IMR-90 (cell line): ENCODE data around the gene TPPP. TPM values are rescaled to one million over a fixed set of nuclear protein-coding genes. Genes with fewer than 3 reads are reported as not detected.

Experiments used
- ATAC-seq: fragments of 200-7000 bp; cut with Tn5 transposase; 2 replicates; pipeline ENCODE4 v1.9.1; 2020; ENCODE audit warnings: low read depth, mild to moderate bottlenecking, moderate library complexity
- BruUV-seq: library from RNA; stranded (reverse); fragments of 400-500 nt; replicated peaks from 2 replicates; lab custom pipeline; 2021; lab: Mats Ljungman, UMichigan
- CTCF ChIA-PET: fragments of 300-600 bp; formaldehyde crosslinking; extraction: SDS; loops from one replicate; lab custom pipeline; 2021; ENCODE audit warnings: antibody characterized with exemption; lab: Yijun Ruan, JAX
- POLR2A ChIA-PET: fragments of 300-600 bp; sonication (Branson Sonifier 250); formaldehyde crosslinking; loops from one replicate; lab custom pipeline; 2022; ENCODE audit warnings: antibody characterized with exemption; ENCODE audit not compliant: unreplicated experiment; lab: Charles Lee
- DNase-seq: peaks from one replicate; pipeline ENCODE4 v3.0.0; 2013
- H2AFZ ChIP-seq: replicated peaks from 2 replicates; pipeline ENCODE3; 2013; ENCODE audit warnings: low read length, mild to moderate bottlenecking; ENCODE audit not compliant: poor library complexity
- H2AK5ac ChIP-seq: 2 replicates; pipeline ENCODE4 v1.6.1; 2013; ENCODE audit warnings: low read depth, low read length, inconsistent platforms
- H2AK9ac ChIP-seq: replicated peaks from 2 replicates; pipeline ENCODE3; 2013; ENCODE audit warnings: mild to moderate bottlenecking, low read depth, low read length, moderate library complexity; ENCODE audit not compliant: poor library complexity
- H2BK120ac ChIP-seq: 2 replicates; pipeline ENCODE4 v1.6.1; 2013; ENCODE audit warnings: low read depth, low read length, inconsistent platforms
- H2BK15ac ChIP-seq: 3 replicates; pipeline ENCODE4 v1.6.1; 2013; ENCODE audit warnings: low read depth, low read length, inconsistent platforms
- H2BK20ac ChIP-seq: 2 replicates; pipeline ENCODE4 v1.6.1; 2013; ENCODE audit warnings: low read depth, mild to moderate bottlenecking, inconsistent platforms, low read length, moderate library complexity
- H2BK5ac ChIP-seq: 2 replicates; pipeline ENCODE4 v1.6.1; 2013; ENCODE audit warnings: mild to moderate bottlenecking, low read depth, low read length, inconsistent platforms; ENCODE audit not compliant: poor library complexity, severe bottlenecking
- H3K14ac ChIP-seq: replicated peaks from 2 replicates; pipeline ENCODE4 v1.6.1; 2013; ENCODE audit warnings: low read depth, low read length, inconsistent platforms
- H3K18ac ChIP-seq: 2 replicates; pipeline ENCODE4 v1.6.1; 2013; ENCODE audit warnings: low read depth, low read length, control low read depth
- H3K23ac ChIP-seq: 2 replicates; pipeline ENCODE4 v1.6.1; 2013; ENCODE audit warnings: low read depth, low read length, inconsistent platforms
- H3K27ac ChIP-seq: 2 replicates; pipeline ENCODE4 v1.5.1; 2013; ENCODE audit warnings: mild to moderate bottlenecking, control low read depth, low read length; ENCODE audit not compliant: insufficient read depth
- H3K27me3 ChIP-seq: 2 replicates; pipeline ENCODE4 v1.6.1; 2013; ENCODE audit warnings: low read length; ENCODE audit not compliant: control insufficient read depth, insufficient read depth
- H3K36me3 ChIP-seq: 2 replicates; pipeline ENCODE4 v1.6.1; 2013; ENCODE audit warnings: low read length, mixed read lengths; ENCODE audit not compliant: control insufficient read depth, insufficient read depth
- H3K4ac ChIP-seq: 2 replicates; pipeline ENCODE4 v1.6.1; 2013; ENCODE audit warnings: low read depth, low read length, inconsistent platforms
- H3K4me1 ChIP-seq: 2 replicates; pipeline ENCODE4 v1.6.1; 2013; ENCODE audit warnings: low read length, mixed read lengths; ENCODE audit not compliant: control insufficient read depth, insufficient read depth
- H3K4me2 ChIP-seq: 2 replicates; pipeline ENCODE4 v1.6.1; 2013; ENCODE audit warnings: low read depth, mild to moderate bottlenecking, control low read depth, low read length, moderate library complexity
- H3K4me3 ChIP-seq: 2 replicates; pipeline ENCODE4 v1.5.1; 2013; ENCODE audit warnings: low read depth, mild to moderate bottlenecking, control low read depth, low read length, moderate library complexity; ENCODE audit not compliant: insufficient read depth
- H3K56ac ChIP-seq: 2 replicates; pipeline ENCODE4 v1.6.1; 2013; ENCODE audit warnings: low read length, inconsistent platforms; ENCODE audit not compliant: insufficient read depth; ENCODE audit errors: extremely low read depth
- H3K79me1 ChIP-seq, 2 experiments: 2 replicates each; pipeline ENCODE4 v1.6.1; 2013; ENCODE audit warnings: low read length in 2 of 2, inconsistent platforms in 1 of 2, low read depth in 1 of 2
- H3K9ac ChIP-seq: 2 replicates; pipeline ENCODE4 v1.6.1; 2013; ENCODE audit warnings: low read depth, low read length, control low read depth
- H3K9me1 ChIP-seq: 2 replicates; pipeline ENCODE4 v1.6.1; 2013; ENCODE audit warnings: low read length, inconsistent platforms; ENCODE audit not compliant: insufficient read depth
- H3K9me3 ChIP-seq: 2 replicates; pipeline ENCODE4 v1.6.1; 2013; ENCODE audit warnings: low read length; ENCODE audit not compliant: control insufficient read depth, insufficient read depth
- H4K20me1 ChIP-seq: 2 replicates; pipeline ENCODE4 v1.6.1; 2013; ENCODE audit warnings: low read length, inconsistent platforms; ENCODE audit not compliant: insufficient read depth
- H4K5ac ChIP-seq: 2 replicates; pipeline ENCODE4 v1.6.1; 2013; ENCODE audit warnings: mild to moderate bottlenecking, low read depth, low read length, control low read depth
- H4K8ac ChIP-seq, 2 experiments: 2 replicates each; pipeline ENCODE4 v1.6.1; 2013; ENCODE audit warnings: low read depth in 2 of 2, low read length in 2 of 2, control low read depth in 1 of 2, inconsistent platforms in 1 of 2
- H4K91ac ChIP-seq: 2 replicates; pipeline ENCODE4 v1.6.1; 2013; ENCODE audit warnings: low read depth, low read length, inconsistent platforms; ENCODE audit not compliant: insufficient read depth
- BHLHE40 ChIP-seq: fragments of 150-350 bp; IDR thresholded peaks from 2 replicates; pipeline ENCODE4 v1.6.1; 2016; ENCODE audit warnings: mild to moderate bottlenecking, low read depth, low read length
- CEBPB ChIP-seq: IDR thresholded peaks from 2 replicates; pipeline ENCODE4 v1.6.1; 2012; ENCODE audit warnings: low read depth, low read length, improper control_type of control experiment
- ELK1 ChIP-seq: fragments of 150-350 bp; IDR thresholded peaks from 2 replicates; pipeline ENCODE4 v1.6.1; 2016; ENCODE audit warnings: low read depth, mild to moderate bottlenecking, low read length, moderate library complexity, borderline replicate concordance
- FOS ChIP-seq: fragments of 150-350 bp; IDR thresholded peaks from 2 replicates; pipeline ENCODE4 v1.6.1; 2016; ENCODE audit warnings: low read depth, low read length
- MAZ ChIP-seq: IDR thresholded peaks from 2 replicates; pipeline ENCODE4 v1.6.1; 2012; ENCODE audit warnings: low read depth, mild to moderate bottlenecking, low read length, improper control_type of control experiment, moderate library complexity, borderline replicate concordance
- NFE2L2 ChIP-seq: fragments of 150-350 bp; IDR thresholded peaks from 2 replicates; pipeline ENCODE4 v1.6.1; 2016; ENCODE audit warnings: low read depth, mild to moderate bottlenecking, low read length
- RAD21 ChIP-seq: IDR thresholded peaks from 2 replicates; pipeline ENCODE4 v1.6.1; 2012; ENCODE audit warnings: low read length, improper control_type of control experiment
- RCOR1 ChIP-seq: IDR thresholded peaks from 2 replicates; pipeline ENCODE4 v1.6.1; 2012; ENCODE audit warnings: mild to moderate bottlenecking, low read length, improper control_type of control experiment; ENCODE audit not compliant: insufficient replicate concordance
- RFX5 ChIP-seq: IDR thresholded peaks from 2 replicates; pipeline ENCODE4 v1.8.0; 2012; ENCODE audit warnings: low read depth, mild to moderate bottlenecking, low read length, moderate library complexity
- SMC3 ChIP-seq: fragments of 150-350 bp; IDR thresholded peaks from 2 replicates; pipeline ENCODE4 v1.6.1; 2016; ENCODE audit warnings: low read depth, mild to moderate bottlenecking, antibody characterized with exemption, low read length, moderate library complexity
- USF2 ChIP-seq: fragments of 150-350 bp; IDR thresholded peaks from 2 replicates; pipeline ENCODE4 v1.6.1; 2017; ENCODE audit warnings: mild to moderate bottlenecking, antibody characterized with exemption, low read length, low read depth
- WGBS, 2 experiments: methylation state at CpG; one replicate each; pipeline versions ENCODE4 v1.1.5 to v1.1.7; 2013; ENCODE audit warnings: missing lambda C conversion rate in 2 of 2; ENCODE audit not compliant: insufficient read length in 1 of 2; ENCODE audit errors: extremely low coverage in 2 of 2; 5-methylcytosine and 5-hydroxymethylcytosine counted together
- dilution Hi-C: fragments of 300-500 bp; cut with HindIII; formaldehyde crosslinking; loops from one replicate; pipeline ENCODE4 v1.14.3; 2018; ENCODE audit warnings: low sequenced_read_pairs; ENCODE audit not compliant: unreplicated experiment
- in situ Hi-C: fragments of 300-500 bp; cut with MboI; formaldehyde crosslinking; loops from 3 replicates; pipeline ENCODE4 v1.14.3; 2019; ENCODE audit warnings: low sequenced_read_pairs, inconsistent platforms, mixed read lengths
- intact Hi-C: fragments of 100-400 bp; cut with micrococcal nuclease; formaldehyde crosslinking; loops from 2 replicates; pipeline ENCODE4 v1.10.0; 2022
- polyA plus RNA-seq, 3 experiments: library from polyadenylated mRNA; depleted of rRNA; stranded (reverse); fragments of >200 nt; gene quantifications; 2 replicates each; pipeline ENCODE4 v1.2.3, GENCODE V29; 2012; ENCODE audit warnings: low replicate concordance in 1 of 3
- total RNA-seq: library from RNA; depleted of rRNA; stranded (reverse); fragments of >200 nt; gene quantifications from 2 replicates; pipeline ENCODE4 v1.2.3, GENCODE V29; 2012

Gene TPPP
- total and polyA plus RNA-seq, 2 of the 4 experiments (the other 2 are of a cell fraction): under 0.01 to 0.07 TPM

GRCh38 chr5:641331-641765 lies 51.8 kb downstream of the TPPP start:
- no peak for TF ChIP-seq RAD21
- no peak for TF ChIP-seq BHLHE40
- no peak for TF ChIP-seq MAZ
- TF ChIP-seq ELK1: no peak
- no peak for TF ChIP-seq SMC3
- TF ChIP-seq CEBPB: no peak
- no peak for TF ChIP-seq NFE2L2
- TF ChIP-seq USF2: no peak
- no peak for TF ChIP-seq RCOR1
- no peak for TF ChIP-seq FOS
- TF ChIP-seq RFX5: no peak
- BruUV-seq: no TSS peak
- 90% methylated on average over 9 of the region's 14 CpGs; no CpG with 5 or more reads in 1 of the 2 experiments for WGBS, 2 experiments

More at GRCh38 chr5:641331-641765, 51.8 kb downstream of the TPPP start:
- H4K5ac ChIP-seq: no peak overlapping the region
- H4K8ac ChIP-seq: no peak overlapping the region
- 0 out of 2 replicates have a peak, but pooled peaks cover 3% of the 10 kb centered on the region for H3K9me1 ChIP-seq
- no peak overlapping the region for H2AK9ac ChIP-seq
- DNase-seq (no peak), ATAC-seq (no peak)
- CTCF ChIA-PET: no interaction called here
- POLR2A ChIA-PET: no interaction called here
- no peak overlapping the region for H3K4ac ChIP-seq
- H4K91ac ChIP-seq: no peak overlapping the region
- no peak overlapping the region for H2BK20ac ChIP-seq
- H3K79me1 ChIP-seq: no peaks in the 10 kb centered on the region
- intact Hi-C loops (no loop called here), dilution Hi-C loops (no loop called here), in situ Hi-C loops (no loop called here)
- no peak overlapping the region for H3K14ac ChIP-seq
- H2BK120ac ChIP-seq: no peak overlapping the region
- H3K27me3 ChIP-seq: no peaks in the 10 kb centered on the region
- H2AK5ac ChIP-seq: no peak overlapping the region
- no peak overlapping the region for H3K56ac ChIP-seq
- no peak overlapping the region for H3K27ac ChIP-seq
- no peak overlapping the region for H3K9ac ChIP-seq
- H2BK15ac ChIP-seq: no peak overlapping the region
- no peaks in the 10 kb centered on the region for H3K4me1 ChIP-seq
- peaks cover 18% of the 10 kb centered on the region for H3K36me3 ChIP-seq
- H3K9me3 ChIP-seq: no peaks in the 10 kb centered on the region
- no peak overlapping the region for H3K18ac ChIP-seq
- H3K4me2 ChIP-seq: no peak overlapping the region
- H3K4me3 ChIP-seq: no peak overlapping the region
- H2AFZ ChIP-seq: no peak overlapping the region
- H3K23ac ChIP-seq: no peak overlapping the region
- H2BK5ac ChIP-seq: no peak overlapping the region
- H4K20me1 ChIP-seq: no peaks in the 10 kb centered on the region
